ENCODE results near the gene GTF2I. TPM values are rescaled to one million over a fixed set of nuclear protein-coding genes. Genes with fewer than 3 reads are reported as not detected.
"Not testable (repeated sequence)": the region's sequence is repeated elsewhere in the genome, so short reads cannot be mapped to it uniquely, and the experiment has no call there.

Gene GTF2I
- total and polyA plus RNA-seq, 4 experiments from 2014 or later: 20.5 to 156 (median 110) TPM

DNA sequence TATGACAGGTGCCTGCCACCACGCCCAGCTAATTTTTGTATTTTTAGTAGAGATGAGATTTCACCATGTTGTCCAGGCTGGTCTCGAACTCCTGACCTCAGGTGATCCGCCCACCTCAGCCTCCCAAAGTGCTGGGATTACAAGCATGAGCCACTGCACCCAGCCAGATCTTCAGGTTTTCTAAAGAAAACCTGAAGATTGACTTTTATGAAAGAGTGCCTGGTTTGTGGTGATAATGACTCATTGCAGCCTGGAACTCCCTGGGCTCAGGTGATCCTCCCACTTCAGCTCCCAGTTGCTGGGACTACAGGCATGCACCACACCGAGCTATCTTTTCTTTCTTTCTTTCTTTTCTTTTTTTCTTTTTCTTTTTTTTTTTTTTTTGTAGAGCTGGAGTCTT, 141.1 kb downstream of the GTF2I start:
- H3K4me3 ChIP-seq (ENCODE audit: low read length in 2 of 2); H3K9me3 Mint-ChIP-seq; H3K4me1 Mint-ChIP-seq; H3K36me3 Mint-ChIP-seq; H3K27me3 ChIP-seq (ENCODE audit: insufficient read depth, low read length); H3K9me3 ChIP-seq (ENCODE audit: control insufficient read depth in 1 of 2, low read length in 2 of 2); POLR2A ChIA-PET (ENCODE audit: partially characterized antibody); DNase-seq; H3K27me3 Mint-ChIP-seq; H3K27ac Mint-ChIP-seq; intact Hi-C loops (cut with micrococcal nuclease); H3K4me1 ChIP-seq (ENCODE audit: insufficient read depth, low read length); H3K27ac ChIP-seq (ENCODE audit: low read depth, low read length); H3K4me3 Mint-ChIP-seq; CTCF ChIA-PET (ENCODE audit: partially characterized antibody); H3K36me3 ChIP-seq (ENCODE audit: insufficient read depth, low read length): not testable (repeated sequence)

Other genes with a start within 250 kb of the GTF2I start
- 1 to 10 TPM; 8.6 to 8.8 TPM for gene GTF2IRD1, start 203.8 kb upstream of the GTF2I start, total RNA-seq
- under 1 TPM; 0.30 to 0.81 TPM for gene GTF2IRD1, start 203.8 kb upstream of the GTF2I start, polyA plus RNA-seq
- gene NCF1, start 116.3 kb downstream of the GTF2I start, total RNA-seq: 1 to 10 TPM; 5.0 to 6.8 TPM
- 1 to 10 TPM; 3.6 to 8.1 TPM for gene NCF1, start 116.3 kb downstream of the GTF2I start, polyA plus RNA-seq
- gene GTF2IRD2, start 193.9 kb downstream of the GTF2I start, total RNA-seq: 10 to 100 TPM; 34.0 to 35.9 TPM
- gene GTF2IRD2, start 193.9 kb downstream of the GTF2I start, polyA plus RNA-seq: 10 to 100 TPM; 12.2 to 13.8 TPM